ENCODE measurements around the gene TTC22. TPM values are rescaled to one million over a fixed set of nuclear protein-coding genes. Genes with fewer than 3 reads are reported as not detected.
"Not testable (repeated sequence)": the region's sequence is repeated elsewhere in the genome, so short reads cannot be mapped to it uniquely, and the experiment has no call there.

The TTC22 gene
- polyA plus RNA-seq, 3 donors: 1.2 to 6.3 TPM; not detected in 1

GRCh38 chr1:54795841-54796468, 5.2 kb downstream of the TTC22 start:
- 88 to 92% (median 89%) methylated on average over 18 of the region's 18 CpGs for WGBS, 3 donors
- H3K27ac ChIP-seq (ENCODE audit: low read depth, low read length): no peak overlapping the region

DNA sequence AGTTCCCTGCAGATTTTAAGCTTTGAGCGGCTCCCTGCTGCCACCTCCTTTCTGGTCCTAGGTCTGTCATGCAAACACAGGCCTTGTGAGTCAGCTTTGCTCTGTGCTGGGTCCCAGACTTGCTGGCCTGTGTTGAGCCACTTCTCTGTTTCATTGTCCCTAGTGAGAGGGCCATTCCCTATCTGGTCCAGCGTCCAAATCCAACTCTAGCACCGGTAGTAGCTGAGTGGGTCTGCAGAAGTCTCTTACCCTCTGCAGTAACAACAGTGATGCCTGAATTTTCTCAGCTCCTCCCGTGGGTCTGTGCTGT, 5.8 kb downstream of the TTC22 start:
- H3K27ac ChIP-seq (ENCODE audit: low read depth, low read length): no peak overlapping the region
- WGBS, 3 donors: 63 to 83% (median 77%) methylated on average over 4 of the region's 4 CpGs

DNA sequence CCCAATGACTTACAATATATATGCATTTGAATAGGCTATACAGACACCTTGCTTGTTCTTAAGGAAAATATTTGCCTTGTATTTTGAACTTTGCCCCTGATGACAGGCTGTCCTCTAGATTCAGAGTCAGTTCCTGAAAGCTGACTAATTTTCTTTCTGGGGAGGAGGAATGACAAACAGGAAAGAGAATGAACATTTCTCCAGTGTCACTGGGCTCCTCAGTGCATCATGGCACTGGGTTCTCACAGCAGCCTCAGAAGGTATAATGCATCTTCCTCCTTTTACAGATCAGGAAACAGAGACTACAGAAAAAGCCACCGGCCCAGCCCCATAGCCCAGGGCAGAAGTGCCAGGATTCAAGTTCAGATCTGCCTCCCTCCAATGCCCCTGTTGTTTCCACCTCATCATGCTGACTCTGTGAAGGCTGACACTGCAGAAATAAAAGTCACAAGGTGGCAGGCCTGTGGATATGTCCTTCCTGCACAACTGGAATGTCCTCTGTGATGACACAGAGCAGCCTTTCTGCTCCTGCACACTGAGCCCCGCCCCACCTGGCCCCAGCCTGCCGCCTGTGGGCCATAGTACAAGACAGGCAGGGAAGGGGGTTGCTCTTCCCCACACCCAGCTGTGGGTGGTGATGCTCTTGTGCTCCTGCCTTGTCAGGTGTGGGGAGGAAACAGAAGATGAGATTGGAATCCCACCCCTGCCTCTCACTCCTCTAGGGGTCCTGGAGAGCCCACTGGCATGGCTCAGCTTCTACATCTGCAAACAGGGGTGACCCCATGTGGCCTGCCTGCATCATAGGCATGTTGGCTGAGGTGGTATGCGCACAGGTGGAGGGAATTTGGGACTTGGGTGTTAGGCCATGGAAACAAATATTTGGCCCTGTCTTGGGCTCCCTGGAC, 6.4 kb downstream of the TTC22 start:
- no peak overlapping the region for H3K27ac ChIP-seq (ENCODE audit: low read depth, low read length)
- WGBS, 3 donors: 62 to 78% (median 70%) methylated on average over 4 of the region's 4 CpGs

DNA sequence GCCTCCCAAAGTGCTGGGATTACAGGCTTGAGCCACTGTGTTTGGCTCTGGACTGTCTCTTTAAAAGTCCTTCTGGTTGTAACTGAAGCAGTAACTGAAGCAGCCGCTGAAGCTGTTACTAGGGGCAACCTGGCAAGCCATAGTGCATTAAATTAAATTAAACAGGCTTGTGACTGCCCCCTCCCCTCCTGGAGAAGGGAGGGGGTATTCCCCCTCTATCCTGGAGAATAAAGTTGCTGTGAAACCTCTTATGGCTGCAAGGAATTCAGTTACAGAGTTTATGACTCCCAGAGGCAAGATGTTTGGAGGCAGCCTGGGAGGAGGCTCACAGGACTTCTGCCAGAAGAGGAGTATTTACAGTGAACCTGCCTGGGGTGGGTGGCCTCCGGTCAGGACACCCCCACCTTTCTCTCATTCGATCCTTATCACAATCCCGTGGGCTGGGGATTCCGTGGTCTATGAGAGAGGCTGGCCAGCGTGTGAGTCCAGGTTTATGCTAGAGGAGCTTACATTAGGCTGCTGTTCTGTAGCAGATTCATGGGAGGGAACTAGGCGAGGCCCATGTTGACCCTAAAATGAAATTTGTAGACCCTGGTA, 8.3 kb downstream of the TTC22 start:
- WGBS, 3 donors: 51 to 75% (median 56%) methylated on average over 7 of the region's 7 CpGs
- H3K27ac ChIP-seq (ENCODE audit: low read depth, low read length): no peak overlapping the region

DNA sequence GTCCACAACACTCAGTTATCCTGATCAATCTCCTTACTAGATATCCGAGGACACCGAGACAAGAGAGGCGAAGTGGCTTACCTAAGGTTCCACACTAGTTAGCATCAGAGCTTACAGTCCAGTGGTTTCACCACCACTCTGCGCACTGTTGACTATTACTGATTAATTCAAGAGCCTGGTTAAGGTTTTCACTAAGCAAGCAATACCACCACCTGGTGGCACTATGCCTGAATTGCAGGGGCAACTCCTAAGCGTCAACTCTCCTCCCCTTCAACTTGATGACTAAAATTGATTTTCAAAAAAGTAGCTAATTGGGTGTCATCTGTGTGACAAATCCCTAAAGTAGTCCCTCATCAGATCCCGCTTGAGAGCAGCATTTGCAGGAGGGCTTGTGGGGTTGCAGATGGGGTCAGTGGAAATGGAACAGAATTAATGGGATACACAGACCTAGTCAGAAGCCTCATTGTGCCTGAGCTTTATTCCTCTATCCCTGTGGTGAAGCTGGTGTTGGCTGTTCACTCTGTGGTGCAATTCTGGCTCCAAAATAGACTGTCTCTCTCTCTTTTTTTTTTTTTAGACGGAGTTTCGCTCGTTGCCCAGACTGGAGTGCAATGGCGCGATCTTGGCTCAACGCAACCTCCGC, 9.1 kb downstream of the TTC22 start:
- 82 to 94% (median 85%) methylated on average over 13 of the region's 13 CpGs for whole genome bisulfite sequencing, 3 donors
- no peak overlapping the region for H3K27ac ChIP-seq (ENCODE audit: low read depth, low read length)

DNA sequence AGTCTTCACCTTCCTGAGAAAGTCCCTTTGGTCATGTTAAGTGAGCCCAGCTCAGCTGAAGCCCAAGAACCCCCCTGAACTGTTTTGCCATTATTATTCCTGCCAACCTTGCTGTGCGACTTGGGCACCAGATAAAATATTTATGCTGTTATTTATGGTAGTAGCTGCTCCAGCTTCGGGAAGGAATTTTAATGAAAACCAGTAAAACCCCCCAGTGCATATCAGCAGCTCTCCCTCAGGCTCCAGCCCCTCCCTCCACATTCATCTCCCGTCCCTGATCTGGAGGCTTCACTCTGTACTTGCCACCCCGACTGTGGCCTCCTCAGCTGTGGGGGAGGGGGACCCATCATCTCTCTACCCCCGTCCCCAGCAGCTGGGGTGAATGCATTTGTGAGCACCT, 12.7 kb downstream of the TTC22 start:
- H3K27ac ChIP-seq (ENCODE audit: low read depth, low read length): no peak overlapping the region
- 50 to 67% (median 59%) methylated on average over 5 of the region's 5 CpGs for WGBS, 3 donors

GRCh38 chr1:54787604-54788003, 13.5 kb downstream of the TTC22 start:
- no peak overlapping the region for H3K27ac ChIP-seq (ENCODE audit: low read depth, low read length)
- 82 to 89% (median 89%) methylated on average over 11 of the region's 11 CpGs for WGBS, 3 donors

DNA sequence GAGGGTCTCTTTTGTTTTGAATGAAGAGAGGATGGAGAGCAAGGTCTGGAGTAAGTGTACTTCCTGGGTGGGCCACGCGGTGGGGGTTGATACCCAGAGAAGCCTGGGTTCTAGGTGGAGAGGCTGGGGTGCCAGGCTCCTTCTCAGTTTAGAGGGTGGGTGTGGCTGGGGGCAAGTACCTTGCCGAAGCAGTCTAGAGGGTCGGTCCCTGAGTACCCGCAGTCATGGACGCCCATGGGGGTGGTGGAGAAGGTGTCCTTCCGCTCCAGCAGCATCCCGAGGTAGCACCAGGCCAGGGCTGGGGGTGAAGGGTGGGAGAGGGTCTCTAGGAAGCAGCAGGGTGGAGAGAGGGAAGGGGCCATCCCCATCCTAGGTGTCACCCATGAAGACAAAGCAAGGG, 14.3 kb downstream of the TTC22 start:
- WGBS, 3 donors: 91 to 96% (median 93%) methylated on average over 7 to 8 of the region's 8 CpGs
- H3K27ac ChIP-seq (ENCODE audit: low read depth, low read length): no peak overlapping the region

DNA sequence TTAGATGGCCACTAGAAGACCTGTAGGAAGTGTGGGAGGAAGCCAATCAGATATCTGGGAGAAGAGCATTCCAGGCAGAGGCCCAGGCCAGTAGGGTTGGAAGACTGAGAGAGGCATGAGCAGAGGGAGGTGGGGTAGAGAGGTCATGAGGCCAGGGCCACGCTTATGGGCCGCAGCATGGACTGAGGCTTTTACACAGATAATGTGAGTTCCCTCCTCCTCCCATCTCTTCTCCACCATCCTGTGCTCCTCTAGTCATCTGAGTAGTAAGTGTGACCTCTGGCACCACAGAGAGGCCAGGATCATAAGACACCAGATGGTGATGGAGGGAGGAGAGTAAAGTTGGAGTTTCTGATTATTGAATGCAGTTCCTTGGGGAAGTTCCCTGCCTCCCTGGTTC, 17.1 kb downstream of the TTC22 start:
- 74 to 91% (median 80%) methylated on average over 2 of the region's 2 CpGs for WGBS, 3 donors

GRCh38 chr1:54782588-54782987, 18.5 kb downstream of the TTC22 start:
- no peak overlapping the region for H3K27ac ChIP-seq (ENCODE audit: low read depth, low read length)
- 48 to 84% (median 77%) methylated on average over 2 of the region's 2 CpGs for WGBS, 3 donors

More for the DNA sequence above, 17.1 kb downstream of the TTC22 start:
- no peak overlapping the region for H3K27ac ChIP-seq (ENCODE audit: low read depth, low read length)

DNA sequence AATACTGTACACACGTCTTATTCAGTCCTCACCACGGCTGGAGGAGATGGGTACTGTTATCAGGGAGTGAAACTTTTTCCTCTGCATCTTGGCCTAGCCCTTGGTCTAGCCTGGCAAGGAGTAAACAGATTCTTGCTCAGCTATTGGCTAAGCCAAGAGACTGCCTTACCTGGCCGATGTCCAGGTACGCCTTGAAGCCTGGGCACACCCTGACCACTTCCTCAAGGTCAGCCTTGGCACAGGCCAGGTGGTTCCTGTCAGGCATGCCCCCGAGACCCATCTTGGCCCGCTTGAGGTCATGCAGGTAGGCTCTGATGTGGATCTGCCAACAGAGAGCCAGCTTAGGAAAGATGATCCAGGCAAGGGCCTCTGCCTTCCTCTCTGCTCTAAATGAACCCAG, 19.0 kb downstream of the TTC22 start:
- 66 to 81% (median 75%) methylated on average over 6 of the region's 6 CpGs for WGBS, 3 donors
- no peak overlapping the region for H3K27ac ChIP-seq (ENCODE audit: low read depth, low read length)

DNA sequence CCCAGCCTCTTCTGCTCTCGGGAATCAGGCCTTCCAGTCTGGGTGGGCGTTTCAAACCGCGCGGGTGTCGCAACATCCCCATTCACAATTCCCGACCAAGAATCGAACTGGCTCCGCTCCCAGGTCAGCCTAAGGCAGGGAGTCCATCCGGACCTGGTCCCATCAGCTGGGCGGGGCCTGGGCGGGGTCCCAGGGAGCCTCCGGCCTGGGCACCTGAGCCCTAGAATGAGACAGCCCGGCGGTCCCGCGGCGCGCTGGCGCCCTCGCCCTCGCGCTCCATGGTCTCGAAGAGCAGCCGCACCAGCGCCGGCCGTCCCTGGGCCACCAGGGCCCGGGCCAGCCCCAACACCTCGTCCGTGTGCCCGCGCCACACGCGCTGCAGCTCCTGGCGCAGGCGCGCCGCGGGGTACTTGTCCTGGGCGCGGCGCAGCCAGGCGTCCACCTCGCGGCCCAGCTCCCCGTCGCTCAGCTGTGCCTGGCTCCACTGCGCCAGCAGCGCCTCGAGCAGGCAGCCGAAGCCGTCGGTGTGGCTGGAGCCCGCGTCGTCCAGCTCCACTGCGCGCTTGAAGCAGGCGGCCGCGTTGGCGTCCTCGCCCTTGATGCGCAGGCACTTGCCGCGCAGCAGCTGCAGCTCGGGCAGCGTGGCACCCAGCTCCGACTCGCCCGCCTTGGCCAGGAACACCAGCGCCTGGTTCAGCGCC, 19.9 kb downstream of the TTC22 start:
- 33 to 61% (median 42%) methylated on average over 73 to 74 of the region's 74 CpGs for WGBS, 3 donors
- no peak overlapping the region for H3K27ac ChIP-seq (ENCODE audit: low read depth, low read length)

GRCh38 chr1:54777431-54777830, 23.7 kb downstream of the TTC22 start:
- H3K27ac ChIP-seq (ENCODE audit: low read depth, low read length): no peak overlapping the region

DNA sequence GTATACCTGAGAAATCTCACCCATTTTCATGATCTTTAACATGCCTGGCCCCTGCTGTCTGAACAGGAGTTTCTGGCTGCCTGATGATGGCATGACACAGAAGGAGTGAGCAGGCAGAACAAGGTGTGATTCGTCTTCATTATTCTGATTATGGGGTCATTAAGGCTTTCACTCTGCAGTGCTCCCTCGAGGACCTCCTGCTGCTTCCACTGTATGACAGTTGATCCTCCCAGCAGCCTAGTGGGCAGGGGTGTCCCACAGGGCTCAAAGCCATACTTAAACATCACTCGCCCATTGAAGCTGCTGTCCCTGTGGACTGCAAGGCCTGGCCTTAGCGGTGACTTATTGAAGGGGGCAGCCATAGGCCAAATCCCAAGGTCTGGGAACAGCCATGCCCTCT, 24.1 kb downstream of the TTC22 start:
- no peak overlapping the region for H3K27ac ChIP-seq (ENCODE audit: low read depth, low read length)
- WGBS, 3 donors: 65 to 78% (median 72%) methylated on average over 4 of the region's 4 CpGs

More at GRCh38 chr1:54777431-54777830, 23.7 kb downstream of the TTC22 start:
- WGBS, 3 donors: 64 to 78% (median 71%) methylated on average over 4 of the region's 4 CpGs

DNA sequence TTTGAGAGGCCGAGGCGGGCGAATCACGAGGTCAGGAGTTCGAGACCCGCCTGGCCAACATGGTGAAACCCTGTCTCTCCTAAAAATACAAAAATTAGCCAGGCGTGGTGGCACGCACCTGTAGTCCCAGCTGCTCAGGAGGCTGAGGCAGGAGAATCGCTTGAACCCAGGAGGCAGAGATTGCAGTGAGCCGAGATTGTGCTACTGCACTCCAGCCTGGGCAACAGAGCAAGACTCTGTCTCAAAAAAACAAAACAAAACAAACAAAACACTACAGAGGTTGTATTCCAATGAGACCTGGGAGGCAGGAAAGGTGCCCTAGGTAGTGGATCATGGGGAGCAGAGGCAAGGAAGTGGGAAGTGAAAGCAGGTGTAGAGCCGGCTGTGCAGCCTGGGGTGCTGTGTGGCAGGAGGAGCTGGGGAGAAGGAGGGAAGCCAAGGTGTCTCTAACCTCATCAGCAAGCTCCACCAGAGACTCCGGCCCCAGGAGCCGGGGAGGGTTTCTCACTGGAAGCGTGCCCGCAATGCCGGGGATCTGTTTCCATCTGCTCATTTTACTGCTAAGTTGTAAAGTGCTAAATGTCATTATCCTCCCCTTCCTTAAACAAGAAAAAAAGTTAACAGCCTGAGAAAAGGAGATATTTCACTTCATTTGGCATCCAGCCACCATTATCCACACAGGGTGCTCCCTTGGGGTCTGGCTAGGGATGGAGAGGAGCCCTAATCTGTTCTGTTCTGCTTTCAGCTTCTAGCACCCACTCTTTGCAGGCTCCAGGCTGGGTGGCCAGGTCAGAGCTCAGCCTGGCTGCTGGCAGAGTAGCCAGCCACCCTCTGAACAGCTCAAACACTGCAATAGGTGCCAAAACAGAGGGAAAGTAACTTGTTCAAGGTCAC, 25.0 kb downstream of the TTC22 start:
- not testable (repeated sequence) for H3K27ac ChIP-seq (ENCODE audit: low read depth, low read length)
- 71 to 79% (median 79%) methylated on average over 16 of the region's 16 CpGs for WGBS, 3 donors

DNA sequence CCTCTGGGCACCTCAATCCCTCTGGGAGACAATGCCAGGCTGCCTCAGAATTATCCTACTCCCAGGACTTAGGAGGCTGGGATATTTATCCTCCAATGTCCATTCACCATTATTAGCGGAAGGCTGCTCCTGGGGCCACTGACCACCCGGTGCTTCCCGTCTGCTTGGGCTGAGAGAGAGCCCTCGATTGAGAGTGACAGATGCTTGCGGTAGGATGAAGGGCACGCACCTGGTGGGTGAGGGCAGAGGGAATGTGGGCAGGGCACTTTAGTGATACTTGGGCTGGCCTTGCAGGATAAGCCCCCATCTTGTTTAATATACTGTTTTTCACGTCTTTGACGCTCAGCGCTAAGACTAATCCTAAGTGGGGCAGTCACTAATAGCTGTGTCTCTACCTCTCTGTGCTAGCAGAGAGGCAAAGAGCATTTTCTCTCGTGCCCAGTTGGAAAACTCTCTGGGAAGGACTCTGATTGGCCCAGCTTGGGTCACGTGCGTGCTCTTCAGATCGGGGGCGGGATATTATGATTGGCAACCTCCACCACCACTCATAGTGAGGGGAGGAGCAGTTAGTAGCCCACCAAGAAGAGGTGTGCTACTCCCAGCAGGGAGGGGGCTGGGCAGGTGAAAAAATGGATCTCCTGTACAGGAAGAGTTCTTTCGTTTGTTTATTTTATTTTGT, 26.2 kb downstream of the TTC22 start:
- H3K27ac ChIP-seq (ENCODE audit: low read depth, low read length): no peak overlapping the region
- 60 to 65% (median 63%) methylated on average over 15 of the region's 15 CpGs for WGBS, 3 donors

GRCh38 chr1:54772951-54773350, 28.2 kb downstream of the TTC22 start:
- WGBS, 3 donors: 84 to 90% (median 88%) methylated on average over 2 of the region's 2 CpGs
- no peak overlapping the region for H3K27ac ChIP-seq (ENCODE audit: low read depth, low read length)
